Ishikawa (cell line): ENCODE results near the gene ITPA.

ENCODE experiments used
- CEBPB ChIP-seq: IDR thresholded peaks from 2 replicates; pipeline ENCODE4 v1.6.1; 2012
- CREB1 ChIP-seq: IDR thresholded peaks from 2 replicates; pipeline ENCODE4 v1.6.1; 2012; ENCODE audit warnings: low read depth
- EGR1 ChIP-seq: IDR thresholded peaks from 2 replicates; pipeline ENCODE4 v1.6.1; 2012
- EP300 ChIP-seq: IDR thresholded peaks from 2 replicates; pipeline ENCODE4 v1.6.1; 2012; ENCODE audit warnings: borderline replicate concordance
- FOXM1 ChIP-seq: IDR thresholded peaks from 2 replicates; pipeline ENCODE4 v1.6.1; 2012; ENCODE audit warnings: low read depth, borderline replicate concordance
- MAX ChIP-seq: IDR thresholded peaks from 2 replicates; pipeline ENCODE4 v1.6.1; 2012
- NFIC ChIP-seq: IDR thresholded peaks from 2 replicates; pipeline ENCODE4 v1.6.1; 2012
- RAD21 ChIP-seq: IDR thresholded peaks from 2 replicates; pipeline ENCODE4 v1.6.1; 2012; ENCODE audit warnings: low read depth
- REST ChIP-seq: IDR thresholded peaks from 2 replicates; pipeline ENCODE4 v1.6.1; 2012; ENCODE audit warnings: low read depth, mild to moderate bottlenecking
- TAF1 ChIP-seq: IDR thresholded peaks from 2 replicates; pipeline ENCODE4 v1.6.1; 2012; ENCODE audit warnings: low read depth, mild to moderate bottlenecking
- TCF12 ChIP-seq: IDR thresholded peaks from 2 replicates; pipeline ENCODE4 v1.6.1; 2012; ENCODE audit warnings: low read depth
- TEAD4 ChIP-seq: IDR thresholded peaks from 2 replicates; pipeline ENCODE4 v1.6.1; 2012
- USF1 ChIP-seq: IDR thresholded peaks from 2 replicates; pipeline ENCODE4 v1.6.1; 2012
- YY1 ChIP-seq: IDR thresholded peaks from 2 replicates; pipeline ENCODE4 v1.6.1; 2012; ENCODE audit warnings: low read depth
- ZBTB7A ChIP-seq: IDR thresholded peaks from 2 replicates; pipeline ENCODE4 v1.6.1; 2012; ENCODE audit warnings: low read depth

The ITPA gene

GRCh38 chr20:3202965-3203314 lies 6.4 kb upstream of the ITPA start:
- TF ChIP-seq TAF1 (no peak), USF1 (no peak), EP300 (no peak), CREB1 (no peak)

GRCh38 chr20:3203315-3204123 lies 5.8 kb upstream of the ITPA start:
- no peak for TF ChIP-seq CEBPB
- peak; percentile 3 for TF ChIP-seq TAF1
- no peak for TF ChIP-seq EP300
- 0 out of 2 replicates have a peak, but pooled peaks have one; percentile 14 for TF ChIP-seq EGR1
- no peak for TF ChIP-seq YY1
- TF ChIP-seq RAD21: no peak
- TF ChIP-seq FOXM1: no peak

GRCh38 chr20:3204124-3204794 lies 5.0 kb upstream of the ITPA start, which contains the start of gene DDRGK1:
TSS of gene DDRGK1 (minus strand) at chr20:3204682. CDS start at chr20:3204627, 55 bp downstream.
- TF ChIP-seq MAX (peak; percentile 67), REST (no peak), EGR1 (no peak), CEBPB (peak; percentile 95), TAF1 (peak; percentile 42; the same call in 1 of the 2 replicates)

- TF ChIP-seq EGR1 (no peak), USF1 (no peak), EP300 (no peak), YY1 (no peak), CREB1 (no peak), FOXM1 (no peak), MAX (no peak), TEAD4 (no peak), NFIC (no peak), TAF1 (no peak), RAD21 (no peak), ZBTB7A (no peak), REST (no peak), CEBPB (no peak), TCF12 (no peak)
These were observed 477 bp upstream of the ITPA start for GRCh38 chr20:3208786-3209256.

GRCh38 chr20:3209946-3210317 lies 634 bp downstream of the ITPA start:
- TF ChIP-seq MAX: no peak
- TF ChIP-seq CEBPB: no peak
- TF ChIP-seq CREB1: no peak
- TF ChIP-seq NFIC: no peak
- no peak for TF ChIP-seq ZBTB7A
- TF ChIP-seq USF1: no peak
- TF ChIP-seq YY1: no peak
- TF ChIP-seq TCF12: no peak
